GM12875 (cell line): ENCODE data around the gene STH.
"Not testable (repeated sequence)": the region's sequence is repeated elsewhere in the genome, so short reads cannot be mapped to it uniquely, and the experiment has no call there.

ENCODE experiments used
- H3K4me3 ChIP-seq: one replicate; pipeline ENCODE4 v1.5.1; 2011; ENCODE audit warnings: low read depth, low read length, control low read depth
- CTCF ChIP-seq: IDR thresholded peaks from 2 replicates; pipeline ENCODE4 v1.5.1; 2011; ENCODE audit warnings: low read depth, mild to moderate bottlenecking, control low read depth, inconsistent platforms, low read length, moderate library complexity, borderline replicate concordance; ENCODE audit not compliant: insufficient read depth

The STH gene

GRCh38 chr17:45953561-45953960 is 45.5 kb upstream of the STH start:
- no peak for TF ChIP-seq CTCF
- no peak overlapping the region for H3K4me3 ChIP-seq

GRCh38 chr17:45954914-45955313 is 44.1 kb upstream of the STH start:
- TF ChIP-seq CTCF: no peak
- no peak overlapping the region for H3K4me3 ChIP-seq

- no peak overlapping the region for H3K4me3 ChIP-seq
- TF ChIP-seq CTCF: no peak
Measured at GRCh38 chr17:45955326-45955725, 43.7 kb upstream of the STH start.

- H3K4me3 ChIP-seq: no peak overlapping the region
- TF ChIP-seq CTCF: no peak
Measured at GRCh38 chr17:45956090-45956489, 43.0 kb upstream of the STH start.

GRCh38 chr17:45956746-45957145 is 42.3 kb upstream of the STH start:
- not testable (repeated sequence) for H3K4me3 ChIP-seq

GRCh38 chr17:45958307-45958706 is 40.7 kb upstream of the STH start:
- no peak overlapping the region for H3K4me3 ChIP-seq
- no peak for TF ChIP-seq CTCF

GRCh38 chr17:45958994-45959665 is 39.9 kb upstream of the STH start:
- no peak overlapping the region for H3K4me3 ChIP-seq
- no peak for TF ChIP-seq CTCF

- no peak for TF ChIP-seq CTCF
- no peak overlapping the region for H3K4me3 ChIP-seq
Measured at GRCh38 chr17:45960311-45960710, 38.7 kb upstream of the STH start.
